GM21723 (cell line): ENCODE results near the gene RNF19B.

Source experiments
- ATAC-seq: cut with Tn5 transposase; IDR thresholded peaks from one replicate; pipeline ENCODE4 v1.9.1; 2021; ENCODE audit warnings: mild to moderate bottlenecking, moderate library complexity; ENCODE audit not compliant: unreplicated experiment

RNF19B gene

DNA sequence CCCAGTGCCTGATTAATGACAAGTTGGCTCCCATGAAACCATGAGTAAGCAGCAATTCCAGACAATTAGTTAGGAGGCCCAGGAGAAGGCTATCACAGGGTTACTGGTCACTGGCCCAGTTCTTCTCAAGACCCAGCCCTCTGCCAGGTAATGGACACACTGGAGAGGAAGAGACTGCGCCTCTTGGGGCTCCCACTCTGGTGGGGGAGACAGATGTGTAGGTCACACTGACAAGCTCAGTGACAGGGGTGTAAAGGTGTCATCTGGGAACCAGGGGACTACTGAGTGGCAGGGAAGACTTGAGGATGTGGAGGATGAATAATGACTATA, 73.4 kb downstream of the RNF19B start:
- ATAC-seq: no peak

DNA sequence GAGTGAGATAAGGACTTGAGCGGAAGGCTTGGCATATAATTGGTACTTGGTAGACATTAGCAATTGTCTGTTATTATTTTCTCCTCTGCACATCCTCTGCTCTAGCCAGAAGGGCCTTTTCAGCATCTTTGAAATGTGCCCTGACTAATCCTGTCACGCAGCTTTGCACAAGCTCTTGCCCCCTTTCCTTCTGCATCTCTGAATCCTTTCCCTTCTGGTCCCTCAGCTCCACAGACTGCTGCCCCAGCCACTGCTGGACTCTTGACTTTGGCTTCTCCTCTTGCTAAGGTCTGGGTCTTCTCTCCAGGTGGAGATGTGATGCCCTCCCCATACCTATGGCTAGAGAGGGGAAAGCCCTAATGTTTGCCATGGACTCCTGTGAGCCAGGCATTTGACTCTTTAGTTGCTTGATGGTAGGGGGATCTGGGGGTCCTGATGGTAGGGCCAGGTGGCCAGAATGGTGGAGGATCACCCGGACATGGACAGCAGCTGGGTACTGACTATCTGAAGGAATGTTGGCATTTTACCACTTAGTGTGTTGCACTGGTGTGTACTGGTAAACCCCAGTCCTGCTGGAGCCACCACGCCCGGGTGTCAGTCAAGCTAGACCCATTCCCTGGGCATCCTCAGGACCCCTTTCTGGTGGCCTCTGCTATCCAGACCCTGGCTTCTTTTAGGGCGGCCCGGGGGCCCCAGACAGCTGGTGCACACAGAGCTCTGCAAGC, 73.9 kb downstream of the RNF19B start:
- ATAC-seq: no peak

DNA sequence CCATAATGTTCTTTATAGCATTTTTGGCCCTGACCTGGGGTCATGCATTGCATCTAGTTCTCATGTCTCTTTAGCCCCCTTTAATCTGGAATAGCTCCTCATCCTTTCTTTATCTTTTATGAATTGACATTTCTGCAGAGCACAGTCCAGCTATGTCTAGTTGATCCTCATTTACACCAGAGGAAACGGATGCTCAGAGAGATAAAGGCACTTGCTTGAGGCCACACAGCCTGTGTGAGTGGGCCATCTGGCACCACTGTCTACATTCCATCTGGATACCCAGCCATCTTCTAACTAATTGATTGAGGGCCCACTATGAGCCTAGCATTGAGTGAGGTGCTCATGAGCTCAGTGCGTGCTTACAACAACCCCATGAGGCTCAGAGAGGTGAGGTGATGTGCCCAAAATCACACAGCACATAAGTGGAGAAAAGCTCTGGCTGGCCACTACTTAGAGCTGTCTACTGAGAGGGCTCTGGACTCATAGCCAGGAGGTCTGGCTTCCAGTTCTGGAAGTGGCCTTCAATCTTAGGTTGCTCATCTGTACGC, 74.8 kb downstream of the RNF19B start:
- ATAC-seq: no peak

DNA sequence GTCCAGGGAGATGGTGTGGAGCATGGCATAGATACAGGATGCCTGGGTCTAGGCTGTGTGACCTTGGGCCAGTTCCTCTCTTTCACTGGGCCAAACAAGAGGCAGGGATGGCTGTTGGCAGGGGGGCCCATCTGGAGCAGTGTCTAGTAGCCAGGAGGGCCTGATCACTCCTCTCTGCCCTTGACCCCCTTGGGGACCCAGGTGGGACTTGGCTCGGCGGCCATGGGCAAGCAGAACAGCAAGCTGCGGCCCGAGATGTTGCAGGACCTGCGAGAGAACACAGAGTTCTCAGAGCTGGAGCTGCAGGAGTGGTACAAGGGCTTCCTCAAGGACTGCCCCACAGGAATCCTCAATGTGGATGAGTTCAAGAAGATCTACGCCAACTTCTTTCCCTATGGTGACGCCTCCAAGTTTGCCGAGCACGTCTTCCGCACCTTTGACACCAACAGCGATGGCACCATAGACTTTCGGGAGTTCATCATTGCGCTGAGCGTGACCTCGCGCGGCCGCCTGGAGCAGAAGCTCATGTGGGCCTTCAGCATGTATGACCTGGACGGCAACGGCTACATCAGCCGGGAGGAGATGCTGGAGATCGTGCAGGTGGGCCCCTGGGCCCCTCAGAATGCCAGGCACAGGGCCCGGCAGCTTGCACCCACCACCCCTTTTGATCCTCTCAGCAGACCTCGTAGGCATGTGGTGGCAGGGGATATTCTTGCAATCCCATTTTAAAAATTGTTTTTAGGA, 75.8 kb downstream of the RNF19B start:
- ATAC-seq: no peak

DNA sequence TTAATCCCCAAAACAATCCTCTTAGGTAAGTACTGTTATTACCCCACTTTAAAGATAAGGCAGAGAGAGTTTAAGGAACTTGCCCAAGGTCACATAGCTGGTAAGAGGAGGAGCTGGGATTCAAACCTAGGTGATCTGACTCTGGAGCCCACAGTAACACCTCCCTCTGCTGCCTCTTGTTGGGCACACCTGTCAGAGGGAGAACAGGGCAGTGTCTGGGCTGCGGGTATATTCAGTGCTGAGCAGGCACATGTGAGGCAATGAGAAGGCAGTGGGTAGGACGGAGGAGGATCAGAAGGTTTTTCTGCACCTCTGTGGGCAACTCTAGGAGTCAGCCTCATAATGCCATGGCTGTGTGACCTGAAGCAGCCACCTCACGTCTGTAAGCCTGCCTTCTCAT, 76.5 kb downstream of the RNF19B start:
- no peak for ATAC-seq

DNA sequence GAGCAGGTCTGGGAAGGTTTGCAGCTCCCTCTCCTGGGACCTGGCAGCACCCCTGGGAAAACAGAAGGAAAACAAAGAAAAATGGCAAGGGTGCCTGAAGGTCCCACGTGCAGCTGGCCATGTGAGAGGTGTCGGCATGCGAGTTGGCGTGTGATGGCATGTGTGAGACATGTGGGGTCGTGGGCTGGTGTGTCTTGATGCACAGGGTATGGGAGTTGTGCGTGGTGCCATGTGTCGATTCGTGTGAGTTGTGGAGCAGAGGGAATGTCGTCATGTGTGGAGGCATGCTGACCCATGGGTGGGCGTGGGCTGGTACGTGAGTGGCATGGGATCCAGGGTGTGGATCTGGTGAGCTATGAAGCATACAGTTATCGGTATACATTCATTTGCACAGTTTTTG, 77.0 kb downstream of the RNF19B start:
- ATAC-seq: no peak

DNA sequence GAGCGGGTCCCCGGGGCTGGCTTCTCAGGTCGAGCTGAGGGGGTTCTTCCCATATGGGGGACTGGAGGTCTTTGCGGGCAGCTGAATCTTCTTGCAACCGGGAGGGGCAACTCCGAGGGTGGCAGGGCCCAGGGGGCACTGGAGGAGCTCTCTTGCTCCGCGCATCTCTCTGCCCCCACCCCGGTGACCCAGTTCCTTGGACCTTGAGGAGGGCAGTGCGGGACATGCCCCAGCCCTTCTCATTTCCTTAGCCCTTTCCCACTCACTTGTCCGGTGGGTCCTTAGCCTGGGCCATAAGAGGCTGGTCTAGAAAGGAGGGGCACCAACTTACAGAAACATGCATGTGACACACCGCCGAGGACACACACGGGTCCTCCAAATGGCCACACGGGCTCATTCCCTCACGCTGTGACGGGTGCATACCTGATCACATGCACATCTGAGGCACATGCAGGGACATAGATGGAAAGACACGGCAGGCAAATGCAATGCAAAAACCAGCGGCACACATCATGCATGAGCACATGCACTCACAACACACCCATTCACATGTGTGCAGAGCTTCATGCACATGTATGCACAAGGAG, 77.7 kb downstream of the RNF19B start:
- no peak for ATAC-seq
